Prostate gland (tissue), 2 donors: ENCODE data around the gene INO80D. TPM values are rescaled to one million over a fixed set of nuclear protein-coding genes. Genes with fewer than 3 reads are reported as not detected.

ENCODE experiments used
- DNase-seq: peaks from one replicate; pipeline ENCODE4 v3.0.0-alpha.2; 2019; ENCODE audit warnings: low spot score
- H3K27ac ChIP-seq, 2 donors: fragments of 200-600 bp; sonication (generic); 2 replicates each; pipeline ENCODE4 v1.5.1; 2017 to 2019
- H3K27me3 ChIP-seq: fragments of 200-600 bp; sonication (generic); replicated peaks from 2 replicates; pipeline ENCODE4 v1.5.1; 2019; ENCODE audit not compliant: insufficient read depth
- H3K36me3 ChIP-seq, 2 donors: fragments of 200-600 bp; sonication (generic); 1 replicate in 1 of 2; 2 replicates in 1 of 2; pipeline versions ENCODE4 v1.5.1 to v1.8.1; 2017 to 2019
- H3K4me1 ChIP-seq: fragments of 200-600 bp; sonication (generic); replicated peaks from 2 replicates; pipeline ENCODE4 v1.5.1; 2019
- H3K4me3 ChIP-seq, 2 donors: fragments of 200-600 bp; sonication (generic); 2 replicates each; pipeline ENCODE4 v1.5.1; 2017 to 2019
- H3K9me3 ChIP-seq: fragments of 200-600 bp; sonication (generic); 2 replicates; pipeline ENCODE4 v1.5.1; 2017
- CTCF ChIP-seq, 4 experiments: fragments of 200-600 bp in 2 of 4; fragments of 450-650 bp in 2 of 4; sonication (generic) in 2 of 4; IDR thresholded peaks; 1 replicate in 3 of 4; 2 replicates in 1 of 4; pipeline ENCODE4 v1.5.1; 2016 to 2019; ENCODE audit warnings: antibody characterized with exemption in 4 of 4, mild to moderate bottlenecking in 2 of 4, moderate library complexity in 2 of 4
- POLR2A ChIP-seq: fragments of 450-650 bp; IDR thresholded peaks from one replicate; pipeline ENCODE4 v1.6.1; 2016; ENCODE audit warnings: antibody characterized with exemption, mild to moderate bottlenecking
- POLR2AphosphoS5 ChIP-seq: sonication (generic); formaldehyde crosslinking; IDR thresholded peaks from one replicate; pipeline ENCODE4 v1.6.1; 2017; ENCODE audit warnings: antibody characterized with exemption
- WGBS: methylation state at CpG from one replicate; pipeline ENCODE4 v1.1.5; 2018; 5-methylcytosine and 5-hydroxymethylcytosine counted together
- intact Hi-C: fragments of 100-400 bp; cut with DNase I; formaldehyde crosslinking; loops from one replicate; pipeline ENCODE4 v1.14.2; 2022
- total RNA-seq, 2 donors: library from RNA; depleted of rRNA; stranded (reverse); fragments of >200 nt; gene quantifications; one replicate each; pipeline ENCODE4 v1.1.0, GENCODE V29; 2016

INO80D gene
- total RNA-seq, 2 donors from 2014 or later, result 11.7 to 32.8 TPM

- DNase-seq, result no peak
- Histone ChIP-seq H3K4me3 (no peak overlapping the region), H3K4me1 (no peaks in the 10 kb centered on the region), H3K27me3 (no peaks in the 10 kb centered on the region), H3K36me3 (no peaks in the 10 kb centered on the region), H3K9me3 (no peaks in the 10 kb centered on the region), H3K27ac (no peak overlapping the region)
- TF ChIP-seq POLR2A (no peak), CTCF (IDR thresholded peaks at IDR 0.05) (no peak)
- intact Hi-C loops, result no loop called here
- WGBS, result 89% methylated on average over 8 of the region's 8 CpGs
Measured at GRCh38 chr2:205964111-205964761, 121.7 kb downstream of the INO80D start.

GRCh38 chr2:205959521-205959920 is 126.5 kb downstream of the INO80D start:
- intact Hi-C loops, result no loop called here
- 89% methylated on average over 9 of the region's 9 CpGs for WGBS
- H3K9me3 ChIP-seq, result no peaks in the 10 kb centered on the region

GRCh38 chr2:205957452-205958154 is 128.4 kb downstream of the INO80D start:
- no peak for DNase-seq
- H3K27me3 ChIP-seq, result no peaks in the 10 kb centered on the region
- H3K36me3 ChIP-seq, result no peaks in the 10 kb centered on the region
- 81% methylated on average over 11 of the region's 11 CpGs for WGBS
- TF ChIP-seq CTCF (IDR thresholded peaks at IDR 0.05) (no peak), POLR2A (no peak), POLR2AphosphoS5 (no peak)
- no peak overlapping the region for H3K4me3 ChIP-seq
- no peak overlapping the region for H3K27ac ChIP-seq
- H3K9me3 ChIP-seq, result no peaks in the 10 kb centered on the region
- no peaks in the 10 kb centered on the region for H3K4me1 ChIP-seq
- intact Hi-C loops, result no loop called here

More at GRCh38 chr2:205959521-205959920, 126.5 kb downstream of the INO80D start:
- no peaks in the 10 kb centered on the region for H3K4me1 ChIP-seq
- TF ChIP-seq CTCF (IDR thresholded peaks at IDR 0.05) (no peak), POLR2AphosphoS5 (no peak), POLR2A (no peak)
- H3K27ac ChIP-seq, result no peak overlapping the region
- H3K4me3 ChIP-seq, result no peak overlapping the region
- no peaks in the 10 kb centered on the region for H3K27me3 ChIP-seq
- H3K36me3 ChIP-seq, result no peaks in the 10 kb centered on the region
- DNase-seq, result no peak

GRCh38 chr2:205954707-205955106 is 131.3 kb downstream of the INO80D start:
- Histone ChIP-seq H3K9me3 (no peaks in the 10 kb centered on the region), H3K27ac (no peak overlapping the region), H3K36me3 (no peaks in the 10 kb centered on the region), H3K4me3 (no peak overlapping the region), H3K27me3 (no peaks in the 10 kb centered on the region), H3K4me1 (no peaks in the 10 kb centered on the region)
- 79% methylated on average over 5 of the region's 5 CpGs for WGBS
- intact Hi-C loops, result no loop called here
- TF ChIP-seq POLR2A, result no peak
- no peak for TF ChIP-seq CTCF (IDR thresholded peaks at IDR 0.05)
- TF ChIP-seq POLR2AphosphoS5, result no peak
- no peak for DNase-seq

- Histone ChIP-seq H3K4me1 (no peaks in the 10 kb centered on the region), H3K36me3 (no peaks in the 10 kb centered on the region), H3K9me3 (no peaks in the 10 kb centered on the region), H3K27me3 (no peaks in the 10 kb centered on the region), H3K4me3 (no peak overlapping the region), H3K27ac (no peak overlapping the region)
- intact Hi-C loops, result no loop called here
- TF ChIP-seq POLR2A (no peak), POLR2AphosphoS5 (no peak), CTCF (IDR thresholded peaks at IDR 0.05) (no peak)
- DNase-seq, result no peak
- 98% methylated on average over 2 of the region's 2 CpGs for WGBS
Measured at GRCh38 chr2:205952282-205952681, 133.7 kb downstream of the INO80D start.
